HG02759 (cell line): ENCODE measurements around the gene FRMD4A.
"Not testable (repeated sequence)": the region's sequence is repeated elsewhere in the genome, so short reads cannot be mapped to it uniquely, and the experiment has no call there.

Experiments
- ATAC-seq: cut with Tn5 transposase; IDR thresholded peaks from one replicate; pipeline ENCODE4 v1.9.1; 2021; ENCODE audit warnings: mild to moderate bottlenecking, moderate library complexity; ENCODE audit not compliant: unreplicated experiment

Gene FRMD4A

GRCh38 chr10:14066106-14066505 lies 264.6 kb downstream of the FRMD4A start:
- ATAC-seq: no peak

DNA sequence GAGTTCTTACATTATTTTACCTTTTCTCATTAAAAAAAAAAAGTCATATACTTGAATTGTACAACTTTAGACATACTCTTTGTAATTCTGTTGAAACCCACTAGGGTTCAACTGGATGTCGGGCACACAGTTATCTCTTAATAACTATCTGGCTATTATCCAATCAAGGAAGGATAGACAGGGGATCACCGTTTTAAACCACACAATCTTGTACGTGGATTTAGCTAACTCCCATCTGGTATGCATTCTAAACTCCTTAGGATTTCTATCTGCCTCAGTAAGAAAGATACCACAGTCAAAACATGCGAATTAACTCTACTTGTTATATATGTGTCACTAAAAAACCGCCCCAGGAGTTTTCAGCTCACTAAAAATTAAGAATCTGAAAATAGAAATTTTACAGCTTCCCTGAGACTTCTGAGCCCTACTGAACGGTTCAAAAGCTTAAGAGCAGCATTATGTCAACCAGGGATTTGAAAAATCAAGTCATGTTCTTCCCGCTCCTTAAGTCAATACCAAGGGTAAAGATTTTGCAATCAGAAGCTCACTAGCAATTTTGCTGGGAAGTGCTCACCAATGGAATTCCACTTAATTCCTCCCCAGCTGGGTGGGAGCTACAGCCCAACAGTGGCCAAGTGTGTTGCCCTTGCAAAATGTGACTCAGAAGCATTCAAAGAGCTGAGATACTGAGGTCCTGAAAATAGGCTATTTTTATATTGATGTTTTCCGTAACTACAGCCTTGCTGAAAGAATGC lies 267.0 kb downstream of the FRMD4A start:
- no peak for ATAC-seq

- ATAC-seq: no peak
Measured at GRCh38 chr10:14062528-14063260, 268.0 kb downstream of the FRMD4A start.

- no peak for ATAC-seq
Measured at GRCh38 chr10:14060320-14061070, 270.2 kb downstream of the FRMD4A start.

GRCh38 chr10:14056610-14057332 lies 274.0 kb downstream of the FRMD4A start:
- no peak for ATAC-seq

DNA sequence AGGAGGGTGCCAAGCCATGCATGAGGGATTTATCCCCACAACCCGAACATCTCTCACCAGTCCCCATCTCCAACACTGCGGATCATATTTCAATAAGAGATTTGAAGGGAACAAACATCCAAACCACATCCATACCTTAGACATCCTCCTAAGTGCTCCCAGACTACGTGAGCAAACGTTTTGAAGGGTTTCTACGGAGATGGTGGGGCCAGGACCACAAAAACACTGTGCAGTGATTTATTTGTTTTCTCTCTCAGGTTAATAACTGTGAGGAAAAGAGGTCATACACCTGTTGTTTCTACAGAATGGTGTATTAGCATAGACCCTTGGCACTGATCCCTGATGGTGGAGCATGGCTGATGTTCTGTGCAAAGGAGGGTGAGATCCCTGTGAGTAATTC lies 277.8 kb downstream of the FRMD4A start:
- no peak for ATAC-seq

- no peak for ATAC-seq
Measured at GRCh38 chr10:14050598-14050997, 280.1 kb downstream of the FRMD4A start.

DNA sequence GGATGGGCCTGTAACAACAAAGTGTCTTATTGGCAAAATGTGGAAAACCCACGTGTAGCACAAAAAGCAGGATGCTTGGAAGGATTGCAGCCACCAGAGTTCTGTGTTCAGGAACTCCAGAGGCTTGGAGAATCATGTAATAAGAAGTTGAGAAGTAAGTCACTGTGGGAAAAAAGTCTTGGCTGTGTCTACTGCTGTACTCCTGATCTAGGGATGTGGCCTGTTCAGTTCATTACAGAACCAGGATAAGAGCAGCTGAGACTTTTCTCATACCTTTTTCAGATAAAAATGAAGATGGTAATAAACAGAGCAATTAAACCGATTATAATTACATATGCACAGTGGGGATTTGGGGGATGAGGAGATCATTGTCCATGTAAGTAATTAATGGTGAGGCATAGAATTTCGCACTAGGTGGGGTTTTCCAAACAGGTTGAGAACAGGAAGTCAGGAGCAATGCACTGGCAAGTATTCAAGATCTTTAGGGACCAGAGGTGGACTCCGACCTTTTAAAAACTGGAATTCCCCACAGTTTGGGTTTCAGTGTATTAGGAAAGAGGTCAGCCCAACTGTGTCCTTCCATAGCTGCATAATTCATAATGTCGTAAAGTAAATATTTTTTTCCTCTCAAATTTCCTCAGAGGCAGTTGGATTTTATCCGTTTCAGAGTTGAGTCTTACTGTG lies 281.7 kb downstream of the FRMD4A start:
- ATAC-seq: no peak

DNA sequence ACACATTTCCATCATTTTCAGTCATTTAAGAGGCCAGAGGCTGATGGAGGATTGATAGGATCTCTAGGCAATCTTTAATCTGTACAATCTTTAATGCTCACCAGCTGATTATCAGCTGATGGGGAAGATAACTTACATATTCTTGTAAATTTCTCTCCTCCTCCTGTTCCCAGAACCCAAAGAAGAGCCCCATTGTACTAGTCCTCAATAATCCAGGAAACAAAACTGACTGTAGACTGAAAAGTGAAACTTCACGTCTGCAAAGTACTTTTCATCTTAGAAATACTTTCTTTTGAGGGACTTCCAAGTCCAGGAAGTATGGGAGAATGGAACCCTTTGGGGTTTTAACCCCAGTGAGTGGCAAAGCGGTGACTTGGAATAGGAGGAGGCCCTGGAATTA lies 283.3 kb downstream of the FRMD4A start:
- ATAC-seq: no peak

GRCh38 chr10:14042051-14042450 lies 288.7 kb downstream of the FRMD4A start:
- not testable (repeated sequence) for ATAC-seq

DNA sequence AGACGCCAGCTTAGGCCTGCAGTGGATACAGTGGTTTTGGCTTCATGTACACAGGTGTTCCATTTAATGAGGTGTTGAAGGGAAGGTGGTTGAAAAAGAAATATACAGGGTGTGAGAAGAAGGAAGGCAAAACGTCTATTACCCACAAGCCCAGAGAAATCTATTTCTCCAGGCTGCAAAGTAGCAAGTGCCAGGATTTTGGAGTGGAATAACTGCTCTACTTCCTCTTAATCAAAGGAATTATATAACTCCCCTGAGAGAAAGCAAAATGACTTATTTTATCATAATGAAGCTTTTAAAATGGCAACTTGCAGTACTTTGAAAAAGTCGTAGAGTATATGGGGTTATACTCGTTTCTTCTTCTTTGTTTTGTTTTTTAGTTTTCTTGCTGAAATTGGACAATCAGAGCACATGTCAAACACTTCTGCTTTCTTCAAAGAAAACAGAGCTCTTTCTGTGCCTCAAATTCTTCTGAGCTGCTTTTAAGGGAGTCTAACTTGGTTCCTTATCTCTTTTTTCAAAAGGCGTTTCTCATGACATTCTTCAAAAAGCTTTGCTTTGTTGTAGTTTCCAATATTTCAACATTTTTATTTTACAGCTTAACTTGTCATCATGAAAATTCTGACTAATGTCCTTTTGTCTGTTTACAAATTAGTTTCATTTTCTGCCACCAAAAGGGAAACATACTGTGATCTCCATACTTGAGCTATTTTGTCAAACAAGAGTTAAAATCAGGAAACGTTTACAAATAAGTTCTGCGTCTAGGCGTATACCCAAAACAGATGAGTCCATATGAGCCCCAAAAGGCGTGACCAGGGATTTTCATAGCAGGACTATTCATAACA lies 289.7 kb downstream of the FRMD4A start:
- no peak for ATAC-seq

DNA sequence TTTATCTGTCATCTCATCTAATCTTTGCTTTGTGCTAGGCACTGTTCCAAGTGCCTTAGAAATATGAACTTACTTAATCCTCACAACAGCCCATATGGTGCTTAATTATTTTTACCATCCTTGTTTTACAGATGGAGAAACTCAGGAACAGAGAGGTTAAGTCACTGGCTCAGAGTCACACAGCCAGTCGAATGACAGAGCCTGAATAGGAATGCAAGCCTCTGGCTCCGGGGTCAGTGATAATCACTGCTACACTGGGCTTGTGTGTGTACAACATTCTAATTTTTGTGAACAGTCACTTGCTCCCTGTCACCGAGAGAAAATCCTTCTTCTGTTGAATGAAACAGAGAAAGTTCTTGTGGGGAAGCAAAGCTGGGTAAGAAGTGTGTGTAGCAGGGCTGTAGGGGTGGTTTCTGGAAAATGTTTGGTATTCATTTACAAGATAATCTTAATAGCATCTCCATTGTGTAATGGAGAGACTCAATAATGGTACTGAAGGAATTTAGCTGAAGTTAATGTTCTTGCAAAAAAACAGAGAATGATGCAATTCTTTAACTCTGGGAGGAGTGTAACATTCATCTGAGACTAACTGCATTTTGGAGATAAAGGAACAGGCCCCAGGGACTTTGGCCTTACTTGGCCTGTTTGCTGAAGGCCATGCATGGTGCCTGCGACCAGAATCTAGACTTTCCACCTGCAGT lies 290.6 kb downstream of the FRMD4A start:
- no peak for ATAC-seq

DNA sequence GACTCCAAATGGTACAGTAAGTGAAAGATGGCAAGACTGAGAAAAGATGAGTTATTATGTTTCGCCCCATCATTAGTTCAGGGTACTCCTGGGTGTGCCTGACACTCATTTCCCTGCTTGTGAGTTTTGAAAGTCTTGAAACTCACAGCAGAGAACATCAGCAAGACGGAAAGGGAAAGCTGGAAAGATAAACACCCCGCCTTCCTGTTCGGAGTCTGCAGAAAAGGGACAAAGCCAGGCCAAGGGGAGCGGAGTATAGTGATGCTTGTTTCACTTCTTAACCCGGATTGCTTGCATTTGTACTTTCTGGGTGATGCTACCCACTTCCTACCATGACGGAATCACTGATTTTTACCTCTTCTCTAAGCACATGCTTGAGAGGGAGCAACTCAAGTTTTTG lies 294.5 kb downstream of the FRMD4A start:
- no peak for ATAC-seq

DNA sequence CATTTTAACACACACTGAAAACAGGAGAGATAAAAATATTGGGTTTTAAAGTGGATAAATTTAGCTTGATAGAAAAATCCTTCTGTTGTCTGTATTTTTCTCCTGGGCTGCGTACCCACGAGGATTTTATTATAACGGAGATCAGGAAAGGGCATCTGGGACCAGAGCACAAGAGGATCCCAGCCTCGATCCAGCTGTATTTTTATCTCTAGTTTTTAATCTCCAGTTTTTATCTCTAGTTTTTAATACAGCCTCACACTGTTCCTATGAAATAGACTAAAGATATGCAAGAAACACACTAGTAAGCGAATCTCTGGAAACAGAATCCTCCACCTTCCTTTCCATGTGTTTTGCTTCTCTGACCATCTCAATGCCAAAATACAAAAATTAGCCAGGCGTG lies 295.2 kb downstream of the FRMD4A start:
- ATAC-seq: no peak

DNA sequence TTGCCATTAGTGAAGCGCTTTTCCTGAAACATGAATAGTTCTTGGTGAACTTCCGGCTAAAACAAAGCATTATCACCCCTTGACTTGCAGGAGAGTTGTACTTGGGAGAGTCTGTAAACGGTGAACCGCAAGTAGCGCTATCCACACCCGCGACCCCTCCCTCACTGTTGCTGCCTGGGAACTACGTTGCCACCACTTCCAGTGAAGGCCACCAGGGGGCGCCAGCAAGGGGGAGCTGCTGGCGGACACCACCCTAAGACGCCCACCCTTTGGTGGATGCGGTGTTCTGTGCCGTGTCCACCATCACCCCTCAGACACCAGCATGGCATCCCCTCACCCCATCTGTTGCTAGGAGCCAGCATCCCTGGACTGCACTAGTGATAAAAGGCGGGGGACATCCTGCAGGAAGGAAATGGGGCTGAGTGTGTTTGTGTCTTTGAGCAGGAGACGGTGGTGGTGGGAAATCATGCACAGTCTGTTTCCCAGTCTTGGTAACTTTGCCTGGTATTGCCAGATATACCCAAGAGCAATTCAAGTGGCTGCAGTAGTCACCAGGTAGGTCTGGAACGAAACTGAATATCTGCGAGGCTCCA lies 298.2 kb downstream of the FRMD4A start:
- no peak for ATAC-seq

DNA sequence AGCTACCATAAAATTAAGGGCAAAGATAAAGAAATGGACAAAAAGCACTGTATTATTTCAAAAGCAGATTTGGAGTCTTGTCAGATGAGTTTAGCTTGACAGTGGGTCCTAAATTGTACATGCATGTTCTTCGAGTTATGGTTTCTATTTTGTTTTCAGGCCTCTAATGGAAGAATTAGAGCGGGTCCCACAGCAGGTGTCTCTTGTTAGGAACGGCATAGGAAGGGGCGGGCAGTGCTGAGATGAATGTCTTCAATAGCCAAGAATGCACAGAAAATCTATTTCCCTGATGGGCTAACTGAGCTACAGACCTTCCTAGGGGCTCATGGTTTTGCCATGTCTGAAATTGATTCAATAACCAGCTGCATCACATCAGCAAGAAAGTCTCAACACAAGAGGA lies 304.4 kb downstream of the FRMD4A start:
- no peak for ATAC-seq

DNA sequence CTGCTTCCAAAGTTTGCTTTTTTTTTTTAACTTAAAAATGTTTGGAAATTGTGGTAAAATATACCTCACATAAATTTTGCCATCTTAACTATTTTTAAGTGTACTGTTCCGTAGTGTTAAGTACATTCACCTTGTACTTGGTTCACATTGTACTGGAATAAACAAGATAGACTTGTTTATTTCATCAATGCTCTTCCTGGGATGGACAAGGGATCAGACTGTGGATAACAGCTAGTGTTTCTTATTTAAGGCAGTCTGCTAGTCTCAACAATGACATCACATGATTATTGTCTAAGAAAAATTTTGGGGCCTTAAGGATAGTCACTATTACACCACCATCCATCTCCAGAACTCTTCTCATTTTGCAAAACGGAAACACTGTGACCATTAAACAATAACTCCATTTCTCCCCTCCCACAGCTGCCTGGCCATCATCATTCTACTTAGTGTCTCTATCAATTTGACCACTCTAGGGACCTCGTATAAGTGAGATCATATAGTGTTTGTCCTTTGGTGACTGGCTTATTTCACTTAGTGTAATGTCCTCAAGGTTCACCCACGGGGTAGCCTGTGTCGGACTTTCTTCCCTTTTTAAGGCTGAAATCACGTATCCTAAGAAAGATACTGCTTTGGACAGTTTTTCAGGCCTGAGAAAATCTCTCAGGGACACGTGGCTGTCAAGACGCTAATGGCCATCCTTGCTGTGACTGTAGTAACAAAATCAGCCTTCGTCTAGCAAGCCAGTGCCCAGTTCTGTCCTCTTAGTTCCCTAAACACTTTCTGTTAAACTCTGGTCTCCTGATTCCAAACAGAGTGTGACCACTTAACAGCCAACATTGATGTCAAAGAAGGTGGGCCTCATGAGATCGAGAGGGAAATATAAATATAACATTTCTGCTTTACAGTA lies 305.2 kb downstream of the FRMD4A start:
- no peak for ATAC-seq
